M059J (cell line): ENCODE data around the gene PICK1. TPM values are rescaled to one million over a fixed set of nuclear protein-coding genes. Genes with fewer than 3 reads are reported as not detected.

Source experiments
- DNase-seq: peaks from one replicate; pipeline ENCODE4 v3.0.0-alpha.2; 2012; ENCODE audit warnings: low read depth
- total RNA-seq: library from RNA; depleted of rRNA; stranded (reverse); fragments of >200 nt; shearing (Covaris generic); gene quantifications from 2 replicates; pipeline ENCODE4 v1.2.3, GENCODE V29; 2014; rRNA removed

PICK1 gene
- total RNA-seq = 21.7 and 26.8 TPM in 2 replicates

DNA sequence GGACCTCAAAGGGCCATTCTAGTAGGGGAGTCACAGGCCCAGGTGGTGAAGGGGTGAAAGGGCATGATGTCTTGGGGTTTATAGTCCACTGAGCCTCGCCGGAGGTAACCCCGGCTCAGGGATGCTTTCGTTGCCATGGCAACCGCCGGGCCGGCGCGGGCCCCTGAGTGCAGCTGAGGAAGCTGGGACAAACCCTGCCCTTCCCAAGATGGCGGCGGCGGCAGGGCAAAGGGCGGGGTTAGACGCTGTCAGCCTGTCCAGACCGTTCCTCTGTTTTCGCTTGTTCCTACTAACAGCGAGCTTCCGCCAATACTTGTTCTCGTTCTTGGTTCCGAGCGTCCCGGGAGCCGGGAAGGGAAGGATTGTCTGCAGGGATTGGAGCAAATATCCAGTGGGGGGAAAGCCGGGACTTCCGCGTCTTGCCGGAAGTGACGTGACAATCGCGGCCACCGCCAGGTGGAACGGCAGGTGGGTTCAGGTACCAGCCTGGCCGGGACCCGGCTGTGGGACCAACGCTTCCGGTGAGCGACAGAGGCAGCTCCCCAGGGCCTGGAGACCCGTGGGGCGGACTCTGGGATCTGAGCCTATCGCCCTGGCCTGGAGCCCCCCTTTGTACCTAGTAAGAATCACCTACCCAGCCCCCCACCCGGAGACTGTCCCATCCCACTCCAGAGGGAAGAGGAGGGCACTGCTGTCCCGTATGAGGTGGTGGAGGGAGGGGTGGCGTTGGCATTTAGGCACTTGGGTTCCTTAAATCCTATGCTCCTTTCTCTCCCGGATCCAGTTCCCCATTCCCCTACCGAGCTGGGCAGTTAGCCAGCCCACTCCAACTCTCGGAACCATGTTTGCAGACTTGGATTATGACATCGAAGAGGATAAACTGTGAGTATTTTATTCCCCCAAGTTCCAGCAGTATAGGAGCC, at the start of gene PICK1:
Gene PICK1 (plus strand): TSS at position 436 of the 923 bp plus-strand sequence. CDS start 406 bp downstream, at position 842.
- peak; percentile 92 for DNase-seq

GRCh38 chr22:38009000-38009806, 48.0 kb upstream of the PICK1 start:
- no peak for DNase-seq

GRCh38 chr22:38012604-38013072, 44.6 kb upstream of the PICK1 start:
- DNase-seq = no peak

- DNase-seq = no peak
Observed at GRCh38 chr22:38014083-38014482, 43.1 kb upstream of the PICK1 start.

DNA sequence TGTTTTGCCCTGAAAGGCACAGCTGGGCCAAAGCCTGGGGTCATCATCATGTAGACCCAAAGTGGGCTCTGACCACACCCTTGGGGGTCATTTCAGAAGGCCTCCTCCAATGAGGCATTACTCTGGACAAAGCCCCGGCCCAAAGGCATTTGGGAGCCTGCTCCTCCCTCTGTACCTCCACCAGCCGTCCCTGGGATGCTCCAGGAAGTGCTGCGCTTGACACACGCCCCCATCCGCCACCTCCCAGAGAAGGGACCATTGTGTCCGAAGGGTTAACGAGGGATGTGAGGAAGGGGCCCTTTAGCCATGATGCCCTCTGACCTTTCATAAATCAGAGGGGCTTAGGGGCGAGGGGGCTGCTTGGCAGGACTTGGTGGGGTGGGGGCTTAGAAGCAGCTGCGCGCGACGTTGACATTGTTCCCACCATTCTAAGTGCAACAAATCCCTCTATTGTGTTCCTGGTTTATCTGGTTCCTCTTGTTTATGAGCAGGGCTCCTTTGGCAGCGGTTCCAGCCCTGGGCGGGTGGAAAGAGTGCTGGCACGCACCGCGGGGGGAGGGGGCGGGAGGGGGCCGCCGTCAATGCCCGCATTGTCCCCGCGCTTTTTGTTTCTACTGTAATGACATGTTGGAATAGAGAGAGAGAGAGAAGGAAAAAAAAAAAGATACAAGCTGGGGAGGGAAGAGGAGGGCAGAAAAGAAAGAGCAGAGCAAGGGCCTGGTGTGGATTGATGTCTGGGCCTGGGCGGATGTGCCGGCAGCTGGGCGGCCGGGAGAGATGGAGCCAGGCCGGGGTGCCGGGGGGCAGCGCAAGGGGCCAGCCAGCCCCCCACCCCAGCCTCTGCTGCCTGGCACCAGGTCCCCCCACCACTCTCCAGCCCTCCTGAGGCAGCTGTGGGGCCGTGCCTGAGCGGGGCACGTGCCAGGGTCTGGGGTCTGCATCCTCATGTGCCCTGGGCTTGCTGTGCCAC, 40.7 kb upstream of the PICK1 start:
- DNase-seq = no peak

GRCh38 chr22:38017272-38017920, 39.8 kb upstream of the PICK1 start:
- no peak for DNase-seq

DNA sequence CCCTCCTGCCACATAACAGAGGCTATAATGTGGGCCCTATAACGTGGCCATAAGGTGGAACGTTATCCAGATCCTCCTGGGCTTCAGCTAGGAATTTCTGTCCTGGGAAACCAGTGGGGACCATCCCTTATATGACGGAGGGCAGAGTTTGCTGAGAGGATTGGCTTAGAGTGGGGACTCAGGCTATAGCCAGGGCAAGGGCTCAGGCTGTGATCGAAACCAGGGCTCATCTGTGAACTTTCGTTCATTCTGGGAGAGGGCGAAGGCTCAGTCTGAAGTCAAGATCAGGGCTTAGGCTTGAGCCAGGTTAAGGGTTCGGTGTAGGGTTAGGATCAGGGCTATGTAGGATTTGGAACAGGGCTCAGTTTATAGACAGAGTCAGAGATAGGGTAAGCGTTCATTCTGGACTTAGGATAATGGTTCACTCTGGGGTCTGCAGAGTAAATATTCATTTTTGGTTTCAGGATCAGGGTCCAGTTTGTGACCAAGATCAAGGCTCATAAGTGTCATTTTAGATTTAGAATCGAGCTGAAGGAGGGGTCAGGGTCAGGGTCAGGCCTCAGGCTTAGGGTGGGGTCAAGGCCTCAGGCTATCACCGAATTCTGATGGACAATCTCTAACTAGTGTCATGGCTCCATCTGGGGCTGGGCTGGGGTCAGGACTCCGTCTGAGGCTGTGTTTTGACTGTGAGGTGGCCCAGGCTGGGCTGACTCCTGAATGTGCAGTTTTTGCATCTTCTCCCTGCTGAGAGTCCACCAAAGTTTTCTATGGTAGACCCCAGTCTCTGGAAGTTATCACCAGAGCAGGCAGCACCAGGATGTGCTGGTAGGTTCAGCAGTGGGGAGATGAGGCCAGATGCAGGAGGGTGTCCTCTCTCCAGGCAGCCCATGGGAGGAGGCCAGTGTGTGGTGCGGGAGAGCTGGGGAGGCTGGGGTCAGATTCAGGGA, 39.0 kb upstream of the PICK1 start:
- DNase-seq = no peak

- no peak for DNase-seq
Observed at GRCh38 chr22:38018938-38019827, 38.0 kb upstream of the PICK1 start.

DNA sequence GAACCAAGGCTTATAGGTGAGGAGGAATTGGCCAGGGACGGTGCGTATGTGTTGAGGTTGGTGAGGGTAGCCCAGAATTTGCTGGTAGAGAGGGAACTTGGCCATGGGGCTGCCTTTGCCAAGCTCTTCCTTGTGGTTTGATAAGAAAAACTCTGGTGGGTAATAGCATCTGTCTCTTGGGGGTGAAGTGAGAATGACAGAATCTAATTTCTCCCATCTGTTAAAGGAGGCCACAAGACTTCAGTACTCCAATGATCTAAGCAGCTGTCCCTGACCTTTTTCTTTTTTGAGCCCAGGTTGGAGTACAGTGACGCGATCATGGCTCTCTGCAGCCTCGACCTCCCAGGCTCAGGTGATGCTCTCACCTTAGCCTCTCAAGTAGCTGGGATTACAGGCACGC, 36.0 kb upstream of the PICK1 start:
- DNase-seq = no peak

DNA sequence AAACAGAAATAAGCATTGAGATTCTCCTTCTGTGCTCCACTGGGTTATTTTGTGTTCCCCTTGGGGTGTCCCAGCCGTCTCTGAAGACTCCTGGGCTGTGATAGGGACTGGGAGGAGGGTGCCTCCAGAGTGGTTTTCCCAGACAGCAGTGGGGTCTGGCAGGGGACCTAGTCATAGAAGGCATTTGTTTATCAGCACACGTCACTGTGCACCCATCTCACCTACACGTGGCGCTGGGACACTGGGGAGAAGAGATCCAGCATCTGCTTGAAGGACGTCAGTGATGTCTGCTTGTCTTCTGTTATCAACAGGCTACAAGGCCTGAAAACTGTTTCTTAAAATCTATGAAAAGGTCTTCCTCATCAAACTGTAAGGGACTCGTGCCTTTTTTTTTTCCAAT, 34.2 kb upstream of the PICK1 start:
- no peak for DNase-seq

- no peak for DNase-seq
Observed at GRCh38 chr22:38025514-38025913, 31.7 kb upstream of the PICK1 start.

- no peak for DNase-seq
Observed at GRCh38 chr22:38026130-38027111, 30.8 kb upstream of the PICK1 start.

- no peak for DNase-seq
Observed at GRCh38 chr22:38027487-38027886, 29.7 kb upstream of the PICK1 start.

DNA sequence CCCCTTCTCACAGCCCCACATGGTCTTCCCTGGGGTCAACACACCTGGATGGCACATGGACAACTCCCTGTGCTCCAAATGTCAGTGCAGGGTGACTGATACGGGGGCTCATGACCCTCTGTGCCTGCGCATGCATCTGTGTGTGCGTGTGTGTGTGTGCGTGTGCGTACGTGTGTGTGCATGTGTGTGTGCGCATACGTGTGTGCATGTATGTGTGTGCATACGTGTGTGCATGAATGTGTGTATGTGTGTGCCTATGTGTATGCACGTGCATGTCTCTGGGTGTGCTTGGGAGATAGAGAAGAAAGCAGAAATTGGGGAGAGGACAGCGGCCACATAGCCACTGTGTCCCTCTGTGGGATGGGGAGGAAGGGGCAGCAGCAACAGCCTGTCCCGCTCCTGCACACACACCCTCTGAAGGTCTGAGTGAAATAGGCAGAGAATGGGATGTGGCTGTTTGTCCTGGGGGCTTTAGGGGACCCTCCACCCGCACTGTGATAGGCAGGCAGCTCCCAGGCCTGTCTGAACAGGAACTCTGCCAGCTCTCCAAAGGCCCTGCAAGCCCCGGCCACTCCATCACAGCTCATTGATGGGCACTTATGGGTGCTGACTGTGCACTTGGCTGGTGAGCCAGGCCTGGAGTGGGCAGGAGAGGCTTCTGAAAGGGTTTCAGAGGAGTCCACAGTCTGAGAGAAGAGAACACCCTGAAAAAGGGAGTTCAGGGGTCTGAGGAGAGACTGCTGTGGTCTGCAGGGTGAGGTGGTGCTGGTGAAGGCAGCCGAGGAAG, 28.7 kb upstream of the PICK1 start:
- DNase-seq = no peak

- no peak for DNase-seq
Observed at GRCh38 chr22:38029370-38029769, 27.8 kb upstream of the PICK1 start.

- DNase-seq = no peak
Observed at GRCh38 chr22:38029901-38030300, 27.3 kb upstream of the PICK1 start.
